ENCODE measurements around the gene SH3D19. TPM values are rescaled to one million over a fixed set of nuclear protein-coding genes. Genes with fewer than 3 reads are reported as not detected.

SH3D19 gene
- total RNA-seq, 1 experiment from 2014 or later = 29.7 TPM

- Histone ChIP-seq H4K20me1 (ENCODE audit: control insufficient read depth, insufficient read depth, insufficient read length) (no peaks in the 10 kb centered on the region), H3K79me2 (ENCODE audit: insufficient read depth, low read length) (no peaks in the 10 kb centered on the region), H3K23ac (ENCODE audit: insufficient read length, low read depth, low read length) (no peak overlapping the region), H3K4me1 (ENCODE audit: insufficient read depth, low read length) (no peaks in the 10 kb centered on the region), H2BK20ac (ENCODE audit: low read depth, low read length, poor library complexity, severe bottlenecking) (no peak overlapping the region), H2BK12ac (ENCODE audit: insufficient read length, low read depth, low read length) (no peak overlapping the region), H3K79me1 (ENCODE audit: insufficient read depth, low read depth, low read length, poor library complexity, severe bottlenecking) (no peaks in the 10 kb centered on the region), H2BK5ac (ENCODE audit: insufficient read length, low read length) (no peak overlapping the region), H3K27ac (ENCODE audit: insufficient read length, low read depth, low read length) (no peak overlapping the region), H4K91ac (ENCODE audit: insufficient read length, low read depth, low read length) (no peak overlapping the region), H4K5ac (ENCODE audit: insufficient read length, low read depth, low read length) (no peak overlapping the region), H3K9me3 (ENCODE audit: control insufficient read depth, low read depth, low read length) (no peaks in the 10 kb centered on the region), H3K4ac (ENCODE audit: low read depth, low read length) (no peak overlapping the region), H3K23me2 (ENCODE audit: insufficient read length, low read depth, low read length, poor library complexity, severe bottlenecking) (no peaks in the 10 kb centered on the region), H3K27me3 (ENCODE audit: insufficient read depth, low read length) (no peaks in the 10 kb centered on the region; the same call in 1 of the 2 replicates), H3K18ac (ENCODE audit: insufficient read length, low read depth, low read length) (no peak overlapping the region), H2AFZ (ENCODE audit: low read length) (no peak overlapping the region), H2AK5ac (ENCODE audit: insufficient read length, low read length) (no peak overlapping the region), H2BK15ac (ENCODE audit: low read depth, low read length) (no peak overlapping the region), H3K4me2 (ENCODE audit: insufficient read depth, insufficient read length, low read length) (no peak overlapping the region), H3K9ac (ENCODE audit: extremely low read depth, insufficient read length, low read length) (no peak overlapping the region), H3T11ph (ENCODE audit: low read length) (no peak overlapping the region), H3K14ac (ENCODE audit: insufficient read depth, low read length) (no peak overlapping the region), H4K8ac (replicated peaks; ENCODE audit: insufficient read length, low read depth, low read length) (no peak overlapping the region), H3K56ac (ENCODE audit: insufficient read length, low read depth, low read length) (no peak overlapping the region), H2BK120ac (ENCODE audit: low read depth, low read length, poor library complexity, severe bottlenecking) (no peak overlapping the region)
- H3K4me1 Mint-ChIP-seq = peaks cover 4 to 7% of the 10 kb centered on the region in 2 experiments; a peak in 2 of 4 replicates
- no peak overlapping the region for H3K4me3 Mint-ChIP-seq
- no peak for DNase-seq
- TF ChIP-seq CTCF (conservative IDR thresholded peaks at IDR 0.05) = no peak
- H3K27me3 Mint-ChIP-seq (ENCODE audit: low read depth) = no peaks in the 10 kb centered on the region
- no CpG with 5 or more reads among the region's 5 CpGs for WGBS (ENCODE audit: extremely low coverage, insufficient read length, low lambda C conversion rate)
- H3K27ac Mint-ChIP-seq = no peak overlapping the region; a peak in 1 of 7 replicates
- no peaks in the 10 kb centered on the region for H3K36me3 Mint-ChIP-seq (ENCODE audit: insufficient read depth in 1 of 3, low read depth in 3 of 3)
- no peaks in the 10 kb centered on the region for H3K9me3 Mint-ChIP-seq
Observed at GRCh38 chr4:151340751-151341385, 15.5 kb upstream of the SH3D19 start.

Data from H9 (cell line).